22Rv1 (cell line): ENCODE results near the gene MTG1.
"Not testable (repeated sequence)": the region's sequence is repeated elsewhere in the genome, so short reads cannot be mapped to it uniquely, and the experiment has no call there.

Source experiments
- H3K27ac ChIP-seq: fragments of 450-650 bp; 2 replicates; pipeline ENCODE4 v1.5.1; 2017
- CTCF ChIP-seq: fragments of 450-650 bp; IDR thresholded peaks from 2 replicates; pipeline ENCODE4 v1.5.1; 2017; ENCODE audit warnings: mild to moderate bottlenecking
- ZFX ChIP-seq: fragments of 450-650 bp; IDR thresholded peaks from 2 replicates; pipeline ENCODE4 v1.6.1; 2017; ENCODE audit warnings: antibody characterized with exemption, borderline replicate concordance

Gene MTG1

GRCh38 chr10:133467286-133467911 is 73.4 kb downstream of the MTG1 start:
- H3K27ac ChIP-seq: no peak overlapping the region
- TF ChIP-seq CTCF (no peak), ZFX (no peak)

GRCh38 chr10:133469205-133469604 is 75.2 kb downstream of the MTG1 start:
- H3K27ac ChIP-seq: not testable (repeated sequence)

- H3K27ac ChIP-seq: no peak overlapping the region
- TF ChIP-seq CTCF (no peak), ZFX (no peak)
Measured at GRCh38 chr10:133471300-133472109, 77.5 kb downstream of the MTG1 start.
